Ovary (tissue), 3 donors: ENCODE data around the gene NPAP1.

Source experiments
- CTCF ChIP-seq, 3 donors: fragments of 450-650 bp in 2 of 3; fragments of 200-600 bp in 1 of 3; IDR thresholded peaks; one replicate each; pipeline versions ENCODE4 v1.5.1 to v1.8.0; 2016 to 2022; ENCODE audit warnings: antibody characterized with exemption in 3 of 3, mild to moderate bottlenecking in 1 of 3
- POLR2A ChIP-seq: fragments of 450-650 bp; IDR thresholded peaks from one replicate; pipeline ENCODE4 v1.6.1; 2017; ENCODE audit warnings: antibody characterized with exemption, mild to moderate bottlenecking, moderate library complexity
- donor health status: DM: no; HTN: no; CAD: no.

GRCh38 chr15:24627443-24627842, 48.1 kb upstream of the NPAP1 start:
- TF ChIP-seq CTCF (IDR thresholded peaks at IDR 0.05) = no peak
- TF ChIP-seq POLR2A = no peak
